ENCODE measurements around the gene ZEB1. TPM values are rescaled to one million over a fixed set of nuclear protein-coding genes. Genes with fewer than 3 reads are reported as not detected.

The ZEB1 gene
- total and polyA plus RNA-seq, 9 of the 15 experiments (the other 6 are each of a cell fraction or from before 2014, with no cell fraction given) = 2.1 to 8.4 (median 4.9) TPM

DNA sequence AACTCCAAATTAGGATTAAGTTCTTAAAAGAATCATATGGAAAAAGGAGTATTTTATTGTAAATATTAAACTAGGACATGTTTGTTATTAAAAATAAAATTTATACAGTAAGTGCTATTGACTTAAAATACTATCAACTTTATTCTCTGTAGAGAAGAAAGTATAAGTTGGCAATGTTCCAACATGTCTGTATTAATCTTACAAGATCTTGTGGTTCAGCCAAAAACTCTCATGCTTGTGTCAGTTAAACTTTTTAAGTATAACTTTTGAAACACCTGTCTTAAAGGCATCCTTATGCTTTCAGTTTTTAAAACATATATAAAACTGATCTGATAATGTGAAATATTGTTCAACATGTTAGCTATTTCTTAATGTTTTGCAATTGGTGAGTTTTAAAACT is 160.7 kb downstream of the ZEB1 start (continued):
- TF ChIP-seq, protein P1, sequence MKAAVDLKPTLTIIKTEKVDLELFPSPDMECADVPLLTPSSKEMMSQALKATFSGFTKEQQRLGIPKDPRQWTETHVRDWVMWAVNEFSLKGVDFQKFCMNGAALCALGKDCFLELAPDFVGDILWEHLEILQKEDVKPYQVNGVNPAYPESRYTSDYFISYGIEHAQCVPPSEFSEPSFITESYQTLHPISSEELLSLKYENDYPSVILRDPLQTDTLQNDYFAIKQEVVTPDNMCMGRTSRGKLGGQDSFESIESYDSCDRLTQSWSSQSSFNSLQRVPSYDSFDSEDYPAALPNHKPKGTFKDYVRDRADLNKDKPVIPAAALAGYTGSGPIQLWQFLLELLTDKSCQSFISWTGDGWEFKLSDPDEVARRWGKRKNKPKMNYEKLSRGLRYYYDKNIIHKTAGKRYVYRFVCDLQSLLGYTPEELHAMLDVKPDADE (conservative IDR thresholded peaks at IDR 0.05; ENCODE audit: control insufficient read depth, low read depth, low read length) = no peak
- no peak for TF ChIP-seq POLR2B (IDR thresholded peaks at IDR 0.05; ENCODE audit: low read depth, partially characterized antibody)
- no peak for TF ChIP-seq CEBPG (CRISPR knock-in tag; IDR thresholded peaks at IDR 0.05)
- TF ChIP-seq CEBPG (tag; conservative IDR thresholded peaks at IDR 0.05 in 1 of 2, IDR thresholded peaks at IDR 0.05 in 1 of 2) = no peak
- no peak for TF ChIP-seq CEBPB (tag; IDR thresholded peaks at IDR 0.05)
- no peak for TF ChIP-seq PCBP2 (IDR thresholded peaks at IDR 0.05; ENCODE audit: low read depth, low read length, poor library complexity, severe bottlenecking)
- TF ChIP-seq, protein P2, sequence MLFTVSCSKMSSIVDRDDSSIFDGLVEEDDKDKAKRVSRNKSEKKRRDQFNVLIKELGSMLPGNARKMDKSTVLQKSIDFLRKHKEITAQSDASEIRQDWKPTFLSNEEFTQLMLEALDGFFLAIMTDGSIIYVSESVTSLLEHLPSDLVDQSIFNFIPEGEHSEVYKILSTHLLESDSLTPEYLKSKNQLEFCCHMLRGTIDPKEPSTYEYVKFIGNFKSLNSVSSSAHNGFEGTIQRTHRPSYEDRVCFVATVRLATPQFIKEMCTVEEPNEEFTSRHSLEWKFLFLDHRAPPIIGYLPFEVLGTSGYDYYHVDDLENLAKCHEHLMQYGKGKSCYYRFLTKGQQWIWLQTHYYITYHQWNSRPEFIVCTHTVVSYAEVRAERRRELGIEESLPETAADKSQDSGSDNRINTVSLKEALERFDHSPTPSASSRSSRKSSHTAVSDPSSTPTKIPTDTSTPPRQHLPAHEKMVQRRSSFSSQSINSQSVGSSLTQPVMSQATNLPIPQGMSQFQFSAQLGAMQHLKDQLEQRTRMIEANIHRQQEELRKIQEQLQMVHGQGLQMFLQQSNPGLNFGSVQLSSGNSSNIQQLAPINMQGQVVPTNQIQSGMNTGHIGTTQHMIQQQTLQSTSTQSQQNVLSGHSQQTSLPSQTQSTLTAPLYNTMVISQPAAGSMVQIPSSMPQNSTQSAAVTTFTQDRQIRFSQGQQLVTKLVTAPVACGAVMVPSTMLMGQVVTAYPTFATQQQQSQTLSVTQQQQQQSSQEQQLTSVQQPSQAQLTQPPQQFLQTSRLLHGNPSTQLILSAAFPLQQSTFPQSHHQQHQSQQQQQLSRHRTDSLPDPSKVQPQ (CRISPR knock-in tag; IDR thresholded peaks at IDR 0.05; ENCODE audit: borderline replicate concordance) = no peak
- TF ChIP-seq CTCF (IDR thresholded peaks at IDR 0.05 in 2 of 3, conservative IDR thresholded peaks at IDR 0.05 in 1 of 3; ENCODE audit: insufficient read depth in 2 of 3, low read depth in 1 of 3, low read length in 3 of 3) = no peak
